ENCODE measurements around the gene GRK5. TPM values are rescaled to one million over a fixed set of nuclear protein-coding genes. Genes with fewer than 3 reads are reported as not detected.

The GRK5 gene
- total RNA-seq, 1 experiment from 2014 or later: 4.6 TPM

DNA sequence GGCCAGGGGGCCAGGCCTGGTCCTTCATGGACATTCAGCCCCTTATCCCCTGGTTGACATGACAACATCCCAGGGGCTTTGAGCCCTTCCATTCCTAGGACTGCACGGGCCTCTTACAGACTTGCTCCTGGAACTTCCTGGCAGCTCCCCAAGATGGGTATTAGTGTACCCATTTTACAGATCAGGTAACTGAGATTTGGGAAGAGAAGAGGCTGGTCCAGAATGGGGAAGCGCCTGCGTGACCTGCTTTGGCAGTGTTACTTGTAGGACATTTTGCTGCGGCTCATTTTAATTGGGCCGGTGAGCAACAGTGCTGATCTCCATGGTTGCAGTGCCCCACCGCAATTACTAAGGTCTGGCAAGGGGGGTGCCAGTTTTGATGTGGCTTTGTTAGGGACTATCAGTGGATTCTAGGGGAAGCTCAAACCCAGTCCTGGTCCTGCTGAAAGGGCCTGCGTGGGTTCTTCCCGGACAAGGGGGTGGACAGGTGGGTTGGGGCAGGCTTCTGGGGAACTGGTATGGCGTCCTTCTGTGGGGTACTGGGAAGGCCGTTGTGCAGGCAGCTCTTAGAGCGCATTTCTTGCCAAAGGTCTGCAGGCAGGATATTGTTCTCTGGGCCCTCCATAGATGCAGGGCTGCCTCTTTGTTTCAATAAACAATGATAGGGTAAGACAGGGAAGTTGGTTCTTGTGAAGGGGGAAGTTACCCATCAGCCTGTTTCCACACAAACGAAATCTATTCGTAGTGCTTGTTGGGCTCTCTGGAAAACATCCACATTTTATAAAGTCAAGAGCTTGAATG lies 197.5 kb downstream of the GRK5 start:
- DNase-seq (ENCODE audit: low spot score): no peak

DNA sequence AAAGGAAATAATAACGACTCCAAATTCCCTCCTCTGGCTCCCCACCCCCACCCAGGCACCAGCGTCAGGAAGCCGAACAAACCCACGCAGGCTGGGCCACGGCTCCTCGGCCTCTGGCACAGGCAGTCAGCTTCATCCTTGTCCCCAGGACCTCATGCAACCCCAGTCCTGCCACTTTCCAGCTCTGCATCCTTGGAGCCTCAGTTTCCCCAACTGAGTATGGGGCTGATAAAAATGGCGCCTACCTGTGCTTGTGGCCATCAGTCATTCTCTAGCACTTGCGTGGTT lies 198.1 kb downstream of the GRK5 start:
- no peak for DNase-seq (ENCODE audit: low spot score)

DNA sequence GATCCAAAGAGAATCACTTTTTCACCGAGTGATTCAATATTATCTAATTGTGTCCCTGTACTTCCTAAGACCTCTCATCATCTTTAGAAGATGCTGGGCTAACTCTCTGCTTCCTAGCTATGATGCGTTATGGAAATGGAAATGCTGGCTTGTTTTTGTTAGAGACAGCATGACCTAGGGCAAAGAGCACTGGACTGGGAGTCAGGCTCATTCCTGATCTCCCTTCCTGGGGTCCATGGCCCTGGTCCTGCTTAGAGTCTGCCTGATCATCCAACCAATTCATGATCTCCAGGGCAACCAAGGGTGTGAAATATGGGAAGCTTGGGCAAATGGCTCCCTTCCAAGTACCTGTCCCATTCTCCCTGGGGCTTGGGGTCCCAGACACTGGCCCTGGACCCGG lies 198.8 kb downstream of the GRK5 start:
- DNase-seq (ENCODE audit: low spot score): no peak

DNA sequence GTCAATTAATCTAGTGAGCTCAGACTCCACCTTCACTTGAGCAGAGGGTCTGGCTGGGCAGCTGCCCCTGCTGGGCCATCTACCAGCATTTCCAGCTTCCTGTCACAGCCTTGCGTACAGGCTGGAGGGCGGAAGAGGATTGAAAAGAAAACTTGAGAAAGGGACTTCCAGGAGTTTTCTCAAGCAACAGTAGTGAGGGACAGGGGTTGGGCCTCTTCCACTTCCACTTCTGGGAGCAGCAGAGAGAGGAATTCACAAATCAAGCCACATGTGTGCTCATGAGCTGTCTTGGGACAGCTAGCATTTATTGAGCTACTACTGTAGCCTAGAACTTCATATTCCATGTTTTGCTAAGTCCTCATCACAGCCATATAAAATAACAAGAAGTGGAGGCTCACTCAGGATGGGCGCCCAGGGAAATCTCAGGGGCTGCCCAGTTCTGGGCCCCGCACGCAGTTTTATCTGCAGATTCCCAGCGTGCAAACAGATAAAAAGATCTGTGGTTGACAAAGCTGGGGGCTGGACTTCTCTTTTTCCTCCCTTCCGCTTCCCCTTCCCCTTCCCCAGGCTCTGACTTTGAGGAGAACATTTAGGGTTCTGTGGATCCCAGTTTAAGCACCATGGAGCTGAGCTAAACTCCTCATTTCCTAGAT lies 199.4 kb downstream of the GRK5 start:
- no peak for DNase-seq (ENCODE audit: low spot score)

DNA sequence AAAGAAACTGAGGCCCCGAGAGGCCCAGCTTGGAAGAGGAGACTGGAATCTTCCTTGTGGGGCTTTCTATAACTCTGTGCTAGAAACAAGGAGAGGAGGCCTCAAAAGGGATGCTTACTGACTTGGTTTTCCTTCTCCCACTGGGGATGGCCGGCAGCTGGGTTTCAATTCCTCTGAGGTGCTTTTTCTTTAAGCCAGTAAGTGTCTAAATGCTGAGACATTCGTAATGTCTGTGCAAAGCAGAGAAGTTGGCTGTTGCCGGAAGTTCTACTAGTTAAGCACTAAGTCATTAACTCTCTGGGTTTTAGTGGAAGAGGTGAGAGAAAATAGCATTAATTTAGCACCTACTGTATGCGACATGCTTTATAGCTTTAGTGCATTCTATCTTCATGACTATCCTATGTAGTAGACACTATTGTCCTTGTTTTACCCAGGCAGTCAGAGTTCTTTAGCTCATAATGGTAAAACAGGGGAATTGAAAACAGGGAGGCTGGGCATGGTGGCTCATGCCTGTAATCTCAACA lies 199.9 kb downstream of the GRK5 start:
- DNase-seq (ENCODE audit: low spot score): no peak

DNA sequence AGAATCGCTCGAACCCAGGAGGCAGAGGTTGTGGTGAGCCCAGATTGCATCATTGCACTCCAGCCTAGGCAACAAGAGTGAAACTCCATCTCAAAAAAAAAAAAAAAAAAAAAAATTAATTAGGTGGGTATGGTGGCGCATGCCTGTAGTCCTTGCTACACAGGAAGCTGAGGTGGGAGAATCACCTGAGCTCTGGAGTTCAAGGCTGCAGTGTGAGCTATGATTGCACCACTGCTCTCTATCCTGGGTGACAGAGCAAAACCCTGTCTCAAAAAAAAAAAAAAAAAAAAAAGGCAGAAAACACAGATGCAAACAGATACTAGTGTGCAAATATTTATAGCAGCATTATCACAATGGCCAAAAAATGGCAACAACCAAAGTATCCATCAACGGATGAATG lies 200.7 kb downstream of the GRK5 start:
- DNase-seq (ENCODE audit: low spot score): no peak

DNA sequence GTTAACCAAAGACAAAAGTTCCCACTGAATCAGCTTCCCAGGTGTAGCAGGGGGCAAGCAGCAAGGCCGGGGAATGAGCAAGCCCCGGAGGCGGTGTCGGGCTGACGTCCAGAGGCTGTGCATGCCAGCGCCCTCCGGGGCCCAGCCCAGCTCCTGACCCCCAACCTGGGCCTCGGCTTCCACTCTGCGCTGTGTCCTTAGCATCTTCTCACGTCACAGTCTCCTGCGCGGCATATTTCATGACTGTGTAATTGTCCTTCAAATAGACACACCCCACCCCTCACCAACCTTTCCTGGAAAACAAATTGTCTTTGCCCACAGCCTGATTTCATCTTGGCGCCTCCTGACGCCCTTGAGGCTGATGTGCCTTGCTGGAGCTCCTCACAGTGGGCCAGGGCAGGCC lies 201.6 kb downstream of the GRK5 start:
- no peak for DNase-seq (ENCODE audit: low spot score)

DNA sequence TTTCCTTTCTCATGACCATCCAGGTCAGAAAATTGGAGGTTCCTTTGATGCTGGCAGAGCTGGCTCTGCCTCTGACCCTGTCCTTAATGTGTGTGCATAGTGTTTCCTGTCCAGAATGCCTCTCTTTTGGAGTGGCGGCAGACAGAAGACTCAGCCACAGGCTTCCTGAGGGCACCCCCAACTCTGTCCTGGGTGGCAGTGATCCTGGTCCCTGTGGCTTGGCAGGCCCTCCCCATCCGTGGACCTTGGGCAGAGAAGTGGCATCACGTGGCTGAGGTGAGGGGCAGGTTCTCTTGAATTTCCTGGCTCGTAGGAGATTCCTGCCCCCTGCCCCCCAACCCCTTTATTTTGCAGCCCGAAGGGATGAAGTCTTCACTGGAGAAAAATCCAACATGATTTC lies 202.0 kb downstream of the GRK5 start:
- DNase-seq (ENCODE audit: low spot score): no peak

DNA sequence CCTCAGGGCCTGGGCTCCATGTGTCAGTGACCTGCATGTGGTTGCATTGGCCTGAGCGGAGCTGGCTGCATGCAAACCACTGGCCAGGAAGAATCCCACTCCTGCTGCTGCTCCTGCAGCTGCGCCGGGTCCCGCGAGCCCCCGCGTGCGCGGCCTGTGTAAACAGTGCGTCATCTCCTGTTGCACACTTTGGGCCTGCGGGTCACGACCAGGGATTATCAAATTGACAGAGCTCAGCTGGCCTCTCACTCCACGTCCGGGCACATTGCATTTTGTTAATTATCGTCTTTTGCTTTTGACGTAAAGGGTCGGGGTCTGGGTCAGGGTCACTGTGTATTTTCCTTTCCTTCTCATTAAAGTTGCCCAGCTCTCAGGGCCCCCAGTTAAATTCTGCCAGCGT lies 202.5 kb downstream of the GRK5 start:
- DNase-seq (ENCODE audit: low spot score): no peak

DNA sequence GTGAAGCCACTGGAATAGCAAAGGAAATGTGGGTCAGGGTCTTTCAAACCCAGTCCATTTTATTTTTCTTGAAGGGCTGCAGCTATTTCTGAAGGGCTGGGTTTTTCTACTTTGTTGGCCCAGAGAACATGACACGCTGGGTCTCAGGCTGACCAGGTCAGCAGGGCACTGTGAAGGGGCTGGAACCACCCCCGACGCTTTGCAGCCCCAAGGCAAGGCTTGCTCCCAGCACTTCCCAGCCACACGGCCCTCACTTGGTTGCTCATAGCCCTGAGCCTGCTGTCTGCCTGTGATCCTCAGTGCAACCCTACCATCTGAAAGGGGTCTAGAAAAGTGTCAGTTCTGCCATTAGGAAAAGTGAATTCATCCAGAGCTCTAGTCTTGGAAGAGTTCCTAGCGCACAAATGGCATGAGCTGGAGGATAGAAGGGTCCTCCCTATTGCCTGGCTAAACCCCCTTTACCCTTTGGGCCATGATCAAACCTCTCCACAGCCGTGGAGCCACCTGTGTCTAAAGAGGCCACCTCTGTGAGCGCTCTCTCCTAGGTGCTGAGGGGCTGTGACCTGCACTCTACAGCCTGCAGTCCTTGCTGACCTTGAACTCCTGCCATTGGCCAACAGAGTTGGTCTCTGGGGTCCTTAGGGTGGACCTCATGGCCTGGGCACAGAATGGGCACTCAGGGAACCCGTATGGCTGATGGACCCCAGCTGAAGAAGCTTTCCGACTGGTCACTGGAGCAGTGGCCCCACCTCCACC lies 203.2 kb downstream of the GRK5 start:
- DNase-seq (ENCODE audit: low spot score): no peak

DNA sequence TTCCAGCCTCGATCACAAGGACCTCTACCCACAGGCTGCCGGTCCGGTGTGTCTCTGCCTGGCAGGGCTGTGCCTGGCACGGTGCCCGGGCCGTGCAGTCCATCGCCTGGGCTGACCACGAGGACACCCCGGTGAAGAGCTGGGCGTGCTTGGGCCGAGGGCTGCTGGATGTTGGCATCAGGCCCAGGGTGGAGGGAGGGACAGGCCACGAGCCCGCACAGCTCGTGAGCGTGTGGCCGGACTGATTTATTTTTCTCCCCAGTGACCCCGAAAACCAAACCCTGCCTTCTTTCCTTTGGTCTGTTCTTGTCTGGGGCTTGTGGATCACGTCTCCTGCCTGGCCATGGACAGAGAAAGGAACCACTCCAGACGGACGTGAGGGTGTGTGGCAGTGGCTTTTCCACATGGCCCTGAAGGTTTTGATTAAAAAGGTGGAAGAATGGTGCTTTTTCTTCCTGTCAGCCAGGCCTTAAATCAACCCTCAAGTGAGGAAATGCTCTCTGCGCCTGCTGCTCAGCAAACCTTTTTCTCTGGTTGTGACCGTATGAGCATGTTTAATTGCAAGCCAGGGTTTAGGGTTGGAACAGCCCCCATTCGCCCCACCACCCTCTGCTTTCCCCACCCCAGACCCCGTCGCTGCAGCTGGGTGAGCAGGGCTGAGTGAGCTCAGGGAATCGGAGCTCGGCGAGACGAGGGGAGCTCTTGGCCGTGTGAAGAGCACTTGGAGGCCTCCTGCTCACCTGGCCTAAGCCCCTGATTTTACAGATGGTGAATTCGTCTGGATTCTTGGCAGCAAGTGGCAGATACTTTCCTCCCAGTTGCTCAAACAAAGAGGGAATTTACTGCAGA lies 205.1 kb downstream of the GRK5 start:
- DNase-seq (ENCODE audit: low spot score): peak; percentile 61

DNA sequence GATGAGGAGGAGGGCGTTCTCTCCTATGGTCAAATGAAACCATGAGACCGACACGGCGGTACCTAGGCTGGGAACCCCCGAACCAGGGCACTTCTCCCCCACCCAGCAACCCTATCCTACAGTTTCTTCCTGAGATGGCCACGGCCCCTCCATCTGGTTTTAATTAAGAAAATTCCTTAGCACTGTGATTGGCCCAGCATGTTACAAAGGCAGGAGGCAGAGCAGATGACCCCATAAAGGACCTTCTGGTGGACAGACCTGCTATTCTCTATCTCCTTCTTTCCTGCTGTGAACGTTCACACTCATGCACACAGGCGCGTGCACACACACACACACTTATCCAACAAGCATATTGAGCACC lies 205.7 kb downstream of the GRK5 start:
- DNase-seq (ENCODE audit: low spot score): no peak

DNA sequence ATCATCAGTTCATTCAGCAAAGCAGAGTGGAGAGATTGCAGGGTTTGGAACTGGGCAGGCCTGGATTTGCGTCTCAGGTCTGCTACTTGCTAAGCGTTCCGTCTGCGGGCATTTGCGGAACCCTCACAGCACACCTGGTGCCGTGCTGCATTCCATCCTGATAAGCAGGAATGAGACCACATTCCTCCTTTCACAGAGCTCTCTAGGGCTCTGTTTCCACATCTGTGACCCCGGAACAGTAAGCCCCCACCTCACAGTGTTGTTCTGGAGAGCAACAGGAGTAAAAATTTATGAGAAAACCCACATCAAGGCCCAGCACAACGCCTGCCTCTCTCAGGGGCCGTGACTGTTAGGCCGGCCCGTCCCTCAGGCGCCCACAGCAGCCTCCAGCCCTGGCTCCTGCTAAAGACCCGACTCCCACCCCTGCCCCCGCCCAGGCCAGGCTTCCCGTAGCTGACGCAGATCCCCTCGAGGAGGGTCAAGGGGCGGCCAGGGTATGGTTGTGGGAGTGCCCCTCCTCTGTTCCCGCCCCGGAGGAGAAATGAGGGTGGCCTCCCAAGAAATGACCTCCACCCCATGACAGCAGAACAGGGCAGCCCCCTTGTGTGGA lies 206.2 kb downstream of the GRK5 start:
- no peak for DNase-seq (ENCODE audit: low spot score)

DNA sequence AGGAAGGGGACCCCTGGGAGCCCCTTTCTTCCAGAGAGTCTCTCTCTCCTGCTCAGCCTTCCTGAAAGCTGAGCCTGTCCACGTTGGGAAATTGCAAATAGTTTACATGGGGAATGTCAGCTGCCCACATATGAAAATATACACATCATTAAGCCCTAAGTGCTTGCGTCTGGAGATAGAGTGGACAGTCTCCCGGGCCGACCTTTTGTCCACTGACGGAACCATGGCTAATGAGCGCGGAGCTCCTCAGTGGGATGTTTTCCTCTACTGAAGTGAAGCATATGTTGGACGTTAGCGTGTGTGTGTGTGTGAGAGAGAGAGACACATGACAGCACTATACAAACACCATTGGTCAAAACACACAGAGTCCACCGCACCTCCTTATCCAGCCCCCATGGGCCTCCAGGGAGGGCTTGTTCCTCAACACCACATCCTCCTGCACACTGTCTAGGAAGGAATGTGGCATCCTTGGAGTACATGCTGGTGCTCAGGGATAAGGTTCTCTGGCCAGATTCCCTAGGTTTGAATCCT lies 206.8 kb downstream of the GRK5 start:
- DNase-seq (ENCODE audit: low spot score): no peak

DNA sequence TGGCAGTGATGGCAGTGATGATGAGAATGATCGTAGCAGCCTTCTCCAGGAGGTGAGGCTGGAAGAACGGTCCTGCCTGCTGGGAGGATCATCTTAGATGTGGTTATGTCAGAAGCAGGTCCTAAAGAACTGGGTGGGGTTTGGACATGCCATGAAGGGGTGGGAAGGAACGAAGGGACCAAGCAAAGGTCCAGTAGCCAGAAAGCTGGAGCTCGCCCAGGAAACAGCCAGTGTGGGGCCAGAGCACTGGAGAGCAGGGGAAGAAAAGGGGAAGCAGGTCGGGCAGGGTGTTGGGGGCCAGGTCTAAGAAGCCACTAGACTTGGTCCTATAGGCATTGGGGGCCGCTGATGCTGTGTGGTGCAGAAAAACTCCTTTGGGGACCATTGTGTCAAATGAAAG lies 207.8 kb downstream of the GRK5 start:
- no peak for DNase-seq (ENCODE audit: low spot score)

DNA sequence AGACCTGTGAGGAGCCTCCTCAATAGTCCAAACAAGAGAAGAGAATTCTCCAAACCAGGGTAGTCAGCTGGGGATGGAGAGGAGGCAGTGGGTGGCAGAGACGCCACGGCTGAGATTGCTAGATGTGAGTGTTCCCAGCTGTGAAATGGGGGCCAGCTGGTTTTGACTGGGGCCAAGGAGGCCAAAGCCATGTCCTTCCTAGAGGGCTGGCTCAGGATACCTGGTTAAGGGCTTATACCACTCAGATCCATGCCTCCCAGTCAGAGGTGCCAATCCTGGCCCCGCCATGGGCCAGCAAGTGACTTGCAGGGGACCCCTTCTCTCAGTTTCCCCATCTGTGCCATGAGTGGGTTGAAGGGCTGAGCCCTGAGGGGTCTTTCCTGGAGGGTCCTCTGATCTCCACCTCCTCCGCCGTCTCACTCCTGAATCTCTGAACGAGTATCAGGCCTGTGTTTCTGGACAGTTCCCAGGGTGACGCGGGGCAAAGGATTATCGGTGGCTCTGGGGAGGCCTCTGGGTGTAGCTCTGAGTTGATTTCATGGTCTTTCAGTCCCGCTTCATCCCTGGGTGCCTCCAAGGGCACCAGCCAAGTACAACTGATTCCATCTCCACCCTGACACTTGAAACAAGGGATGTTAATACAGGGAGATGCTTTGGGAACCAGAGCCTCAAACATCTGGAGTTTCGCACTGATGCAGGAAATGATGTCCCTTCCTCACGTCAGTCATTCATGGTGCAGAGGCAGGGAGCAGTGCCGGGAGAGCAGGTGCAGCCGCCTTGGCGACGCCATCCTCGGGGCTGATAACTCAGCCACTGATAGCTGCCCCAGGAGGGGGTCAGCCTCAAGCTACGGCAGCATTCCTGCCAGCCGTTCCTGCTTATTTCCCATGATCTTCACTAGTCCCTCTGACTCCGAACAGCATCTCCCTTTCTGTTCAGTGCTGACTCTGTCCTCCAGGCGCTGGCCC lies 208.4 kb downstream of the GRK5 start:
- DNase-seq (ENCODE audit: low spot score): no peak

DNA sequence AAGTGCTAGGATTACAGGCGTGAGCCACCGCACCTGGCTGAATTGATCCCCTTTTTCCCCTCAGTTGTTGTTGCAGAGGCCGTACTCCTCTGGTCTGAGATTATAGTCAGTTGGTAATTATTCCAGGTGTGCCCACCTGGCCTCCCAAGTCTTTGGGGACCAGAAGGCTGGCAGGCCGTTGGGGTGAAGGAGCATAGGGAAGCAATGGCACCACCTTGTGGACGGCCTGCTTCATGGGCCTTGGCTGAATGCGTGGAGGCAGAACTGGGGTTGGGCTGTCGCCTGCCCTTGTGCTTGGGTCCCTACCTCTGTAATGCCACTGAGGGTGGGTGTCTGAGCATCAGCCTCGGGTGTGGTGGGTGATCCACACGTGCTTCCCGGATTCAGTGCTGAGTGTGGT lies 209.5 kb downstream of the GRK5 start:
- DNase-seq (ENCODE audit: low spot score): peak; percentile 74

DNA sequence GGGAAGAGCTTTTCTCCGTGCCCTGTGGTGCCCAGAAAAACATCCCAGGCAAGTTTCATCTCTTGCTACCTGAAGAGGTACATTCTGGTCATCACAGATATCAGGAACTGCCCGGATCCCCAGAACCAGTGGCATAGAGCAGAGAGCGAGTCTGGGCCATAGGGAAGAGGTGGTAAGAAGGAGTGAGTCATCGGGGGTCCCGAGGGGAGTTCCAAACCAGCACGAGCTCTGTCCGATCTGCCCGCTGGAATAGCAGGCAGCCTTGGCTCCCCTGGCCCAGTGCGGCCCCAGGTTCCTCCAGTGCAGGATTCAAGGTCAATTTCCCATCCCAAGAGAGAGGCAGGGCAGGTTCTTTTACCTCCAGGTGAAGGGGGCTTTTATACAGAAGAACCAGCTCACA lies 210.5 kb downstream of the GRK5 start:
- DNase-seq (ENCODE audit: low spot score): no peak

DNA sequence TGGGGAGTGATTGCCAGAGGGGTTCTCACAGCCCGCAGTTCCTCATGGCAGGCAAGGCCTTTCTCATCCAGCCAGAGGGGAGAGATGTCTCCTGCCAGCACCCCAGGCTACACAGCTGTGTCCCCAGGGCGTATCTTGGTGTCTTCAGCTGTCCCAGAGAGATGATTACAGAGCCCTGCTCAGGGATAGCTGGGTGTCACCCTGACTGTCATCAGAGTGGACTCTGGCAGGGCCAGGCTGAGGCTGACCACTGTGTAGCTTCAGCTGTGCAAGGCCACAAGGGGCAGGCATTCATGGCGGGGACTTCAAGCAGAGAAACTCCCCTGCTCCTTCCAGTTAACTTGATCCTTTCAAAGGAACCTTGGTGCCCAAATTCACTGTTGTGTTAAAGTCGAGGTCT lies 211.0 kb downstream of the GRK5 start:
- no peak for DNase-seq (ENCODE audit: low spot score)

DNA sequence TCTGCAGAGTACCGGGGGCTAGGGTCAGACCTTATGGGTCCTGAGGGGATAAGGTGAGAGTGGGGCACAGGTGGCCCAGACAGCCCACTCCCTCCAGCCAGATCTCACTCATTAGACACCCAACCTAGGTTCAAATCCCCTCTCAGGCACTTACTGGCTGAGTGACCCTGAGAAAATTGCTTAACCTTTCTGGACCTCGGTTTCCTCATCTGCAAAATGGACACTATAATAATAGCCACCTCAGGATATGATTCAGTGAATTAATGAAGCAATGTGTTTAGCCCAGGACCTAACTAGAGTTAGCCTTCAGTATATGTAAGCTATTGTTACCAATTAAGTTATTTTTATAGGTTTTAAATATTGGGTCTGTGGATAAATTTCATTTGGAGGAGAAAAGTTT lies 212.6 kb downstream of the GRK5 start:
- DNase-seq (ENCODE audit: low spot score): no peak

Data from HT-29 (cell line).